Stimulated activated CD8-positive, alpha-beta memory T cell treated with anti-CD3 and anti-CD28 coated beads, Interleukin-12 subunit alpha, Interleukin-12 subunit beta, amount 100 ng/mL, for 4 hours (primary cell): ENCODE measurements around the gene CCDC87.
"Not testable (repeated sequence)": the region's sequence is repeated elsewhere in the genome, so short reads cannot be mapped to it uniquely, and the experiment has no call there.

Experiments
- DNase-seq: peaks from one replicate; pipeline ENCODE4 v3.0.0-alpha.2; 2020; ENCODE audit warnings: low read depth

The CCDC87 gene

DNA sequence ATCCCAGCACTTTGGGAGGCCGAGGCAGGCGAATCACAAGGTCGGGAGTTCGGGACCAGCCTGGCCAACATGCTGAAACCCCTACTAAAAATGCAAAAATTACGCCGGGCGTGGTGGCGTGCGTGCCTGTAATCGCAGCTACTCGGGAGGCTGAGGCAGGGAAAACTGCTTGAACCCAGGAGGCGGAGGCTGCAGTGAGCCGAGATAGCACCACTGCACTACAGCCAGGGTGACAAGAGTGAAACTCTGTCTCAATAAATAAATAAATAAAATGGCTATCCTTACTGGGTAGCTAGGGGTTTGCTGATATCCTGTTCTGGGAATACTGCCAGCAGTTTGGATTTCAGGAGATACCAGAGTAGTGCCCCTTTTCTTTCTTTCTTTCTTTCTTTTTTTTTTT is 21.2 kb upstream of the CCDC87 start:
- no peak for DNase-seq

GRCh38 chr11:66612458-66612857 is 19.6 kb upstream of the CCDC87 start:
- no peak for DNase-seq

- no peak for DNase-seq
Measured at GRCh38 chr11:66609721-66610617, 17.1 kb upstream of the CCDC87 start.

DNA sequence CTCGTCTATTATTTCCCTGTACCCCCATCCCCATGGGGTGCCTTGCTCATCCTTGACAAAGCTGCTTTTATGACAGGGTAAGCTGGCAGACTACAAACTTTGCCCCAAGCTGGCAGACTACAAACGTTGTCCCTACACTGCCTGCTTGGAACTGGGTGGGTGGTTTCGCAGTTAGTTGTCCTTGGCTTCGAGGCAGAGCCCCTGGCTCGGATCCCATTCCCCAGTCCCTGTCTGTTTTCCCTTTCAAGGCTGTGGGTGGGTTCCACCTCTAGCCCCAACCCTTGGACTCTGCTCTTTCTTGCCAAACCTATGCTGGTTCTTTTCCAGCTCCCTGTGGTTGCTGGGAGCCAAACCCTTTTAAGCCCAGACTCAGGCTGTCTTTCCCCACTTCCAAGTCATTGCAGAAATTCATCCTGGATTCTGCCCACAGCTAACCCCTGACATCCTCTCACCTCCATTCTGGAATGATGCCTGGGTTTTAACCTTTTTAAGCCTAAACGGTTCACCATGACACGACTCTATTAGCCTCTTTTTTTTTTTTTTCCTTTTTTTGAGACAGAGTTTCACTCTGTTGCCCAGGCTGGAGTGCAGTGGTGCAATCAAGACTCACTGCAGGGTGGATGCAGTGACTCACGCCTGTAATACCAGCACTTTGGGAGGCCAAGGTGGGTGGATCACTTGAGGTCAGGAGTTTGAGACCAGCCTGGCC is 14.4 kb upstream of the CCDC87 start:
- DNase-seq, result no peak

DNA sequence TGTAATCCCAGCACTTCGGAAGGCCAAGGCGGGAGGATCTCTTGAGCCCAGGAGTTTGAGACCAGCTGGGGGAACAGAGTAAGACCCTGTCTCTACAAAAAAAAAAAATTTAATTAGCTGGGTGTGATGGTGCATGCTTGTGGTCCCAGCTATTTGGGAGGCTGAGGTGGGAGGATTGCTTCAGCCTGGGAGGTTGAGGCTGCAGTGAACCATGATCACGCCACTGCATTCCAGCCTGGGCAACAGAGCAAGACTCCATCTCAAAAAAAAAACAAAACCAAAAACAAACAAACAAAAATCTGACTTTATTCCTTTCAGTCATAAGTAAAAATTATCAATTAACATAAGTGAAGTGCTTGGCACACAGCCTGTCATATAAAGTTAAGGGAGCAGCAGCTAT is 13.7 kb upstream of the CCDC87 start:
- DNase-seq, result not testable (repeated sequence)

DNA sequence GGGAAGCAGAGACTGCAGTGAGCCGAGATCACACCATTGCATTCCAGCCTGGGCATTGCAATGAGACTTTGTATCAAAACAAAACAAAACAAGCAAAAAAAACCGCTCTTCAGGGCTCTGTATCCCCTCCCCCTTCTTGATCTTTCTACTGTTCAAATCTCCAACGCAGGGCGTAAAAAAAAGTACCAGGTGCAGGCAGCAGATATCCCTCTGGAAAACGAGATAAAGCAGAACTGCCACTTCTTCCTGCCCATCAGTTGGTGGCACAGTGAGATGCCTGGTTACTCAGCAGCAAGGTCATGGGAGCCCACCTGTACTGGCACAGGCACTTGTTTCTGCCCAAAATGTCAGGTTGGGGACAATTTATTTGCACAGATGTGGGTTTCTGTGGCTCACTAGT is 11.3 kb upstream of the CCDC87 start:
- no peak for DNase-seq

GRCh38 chr11:66603072-66603471 is 10.2 kb upstream of the CCDC87 start:
- no peak for DNase-seq

GRCh38 chr11:66600631-66601233 is 7.9 kb upstream of the CCDC87 start:
- no peak for DNase-seq

GRCh38 chr11:66600219-66600618 is 7.4 kb upstream of the CCDC87 start:
- no peak for DNase-seq

DNA sequence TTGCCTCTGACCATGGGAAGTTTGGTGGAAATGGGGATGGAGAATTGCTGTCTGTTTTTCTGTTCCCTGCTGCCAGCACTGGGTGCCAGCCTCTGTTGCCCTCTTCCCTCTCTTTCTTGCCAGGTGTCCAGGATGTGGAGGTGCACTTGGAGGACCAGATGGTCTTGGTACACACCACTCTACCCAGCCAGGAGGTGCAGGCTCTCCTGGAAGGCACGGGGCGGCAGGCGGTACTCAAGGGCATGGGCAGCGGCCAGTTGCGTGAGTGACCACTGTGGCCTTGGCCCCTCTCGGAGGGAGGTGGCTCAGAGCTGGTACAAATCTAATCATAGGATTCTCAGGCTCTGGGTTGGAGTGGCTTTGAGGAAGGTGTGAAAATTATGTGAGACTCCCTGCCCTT is 6.1 kb upstream of the CCDC87 start:
- DNase-seq, result no peak

GRCh38 chr11:66595245-66595904 is 2.5 kb upstream of the CCDC87 start:
- DNase-seq, result no peak

GRCh38 chr11:66593650-66594049 is 787 bp upstream of the CCDC87 start:
- no peak for DNase-seq

DNA sequence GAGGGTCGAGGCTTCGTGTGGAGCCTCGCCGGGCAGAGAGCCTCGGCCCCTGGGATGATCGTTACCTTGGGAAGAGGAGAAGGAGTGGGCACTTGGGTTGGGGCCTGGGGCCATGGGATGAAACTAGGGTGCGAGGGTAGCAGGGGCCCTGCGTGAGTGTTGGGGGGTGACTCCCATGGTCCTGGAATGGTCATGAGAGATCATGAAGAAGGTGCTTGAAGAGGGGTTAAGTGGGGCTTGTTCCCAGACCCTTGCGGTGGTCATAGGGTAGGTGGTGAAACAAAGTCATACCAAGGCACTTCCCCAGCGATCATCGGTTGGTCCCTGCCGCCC is 406 bp upstream of the CCDC87 start:
- no peak for DNase-seq

- no peak for DNase-seq
Measured at GRCh38 chr11:66591175-66591574, 1.7 kb downstream of the CCDC87 start.

DNA sequence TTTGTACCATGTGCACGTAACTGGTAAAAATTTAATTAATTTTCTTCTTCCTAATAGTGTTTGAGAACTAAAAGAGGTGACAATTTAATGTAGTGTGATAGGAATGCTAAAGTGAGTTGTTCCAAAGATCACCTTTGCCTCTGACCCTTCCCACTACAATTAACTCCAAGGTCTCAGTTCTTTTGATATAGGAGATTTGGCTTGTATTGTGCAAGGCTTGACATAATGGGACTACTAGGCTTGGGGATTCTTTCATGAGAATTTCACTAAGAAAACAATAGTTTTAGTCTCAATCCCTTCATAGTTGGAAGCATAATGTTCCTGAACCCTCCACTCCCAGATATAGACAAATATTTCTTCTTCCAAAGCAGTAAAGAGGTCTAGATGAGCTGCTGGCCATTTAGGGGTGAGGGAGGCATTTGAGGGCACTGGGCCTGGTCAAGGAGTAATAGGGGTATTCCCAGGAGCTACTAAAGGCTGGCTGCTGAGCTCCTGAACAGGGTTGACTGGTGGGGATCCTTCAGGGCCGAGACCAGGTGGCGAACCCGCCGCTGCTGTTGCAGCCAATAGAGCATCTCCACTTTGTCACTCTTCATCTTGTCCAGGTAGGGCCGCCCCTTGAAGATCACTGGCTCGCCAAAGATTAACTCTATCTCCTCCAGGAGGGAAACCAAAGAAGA is 2.7 kb downstream of the CCDC87 start:
- DNase-seq, result no peak

- not testable (repeated sequence) for DNase-seq
Measured at GRCh38 chr11:66589315-66589714, 3.5 kb downstream of the CCDC87 start.

GRCh38 chr11:66586136-66586535 is 6.7 kb downstream of the CCDC87 start:
- DNase-seq, result no peak

DNA sequence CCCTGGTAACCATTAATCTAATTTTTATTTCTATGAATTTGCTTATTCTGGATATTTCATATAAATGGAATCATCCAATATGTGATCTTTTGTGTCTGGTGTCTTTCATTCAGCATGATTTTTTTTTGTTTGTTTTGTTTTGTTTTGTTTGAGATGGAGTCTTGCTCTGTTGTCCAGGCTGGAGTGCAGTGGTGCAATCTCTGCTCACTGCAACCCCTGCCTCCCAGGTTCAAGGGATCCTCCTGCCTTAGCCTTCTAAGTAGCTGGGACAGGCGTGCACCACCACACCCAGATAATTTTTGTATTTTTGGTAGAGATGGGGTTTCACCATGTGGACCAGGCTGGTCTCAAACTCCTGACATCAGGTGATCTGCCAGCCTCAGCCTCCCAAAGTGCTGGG is 7.4 kb downstream of the CCDC87 start:
- not testable (repeated sequence) for DNase-seq

- DNase-seq, result not testable (repeated sequence)
Measured at GRCh38 chr11:66582565-66583147, 10.2 kb downstream of the CCDC87 start.

- DNase-seq, result no peak
Measured at GRCh38 chr11:66581261-66581660, 11.6 kb downstream of the CCDC87 start.

DNA sequence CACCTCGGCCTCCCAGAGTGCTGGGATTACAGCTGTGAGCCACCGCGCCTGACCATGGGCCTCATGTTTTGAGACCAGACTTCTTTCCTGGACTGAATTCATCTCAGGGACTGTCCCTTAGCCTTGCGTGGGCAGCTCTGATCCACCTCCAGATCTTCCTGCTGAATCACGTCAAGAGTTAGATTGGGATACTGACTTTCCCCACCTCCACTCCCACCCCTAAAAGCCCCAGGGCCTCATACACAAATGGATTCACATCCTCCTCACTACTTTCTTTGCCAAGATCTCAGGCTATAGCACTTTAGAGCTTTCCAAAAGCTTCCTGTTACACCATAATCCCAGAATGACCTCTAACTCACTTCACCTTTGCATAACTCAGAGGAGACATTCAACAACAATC is 12.1 kb downstream of the CCDC87 start:
- no peak for DNase-seq
